ENCODE measurements around the gene MED16. TPM values are rescaled to one million over a fixed set of nuclear protein-coding genes. Genes with fewer than 3 reads are reported as not detected.

The MED16 gene
- total and polyA plus RNA-seq, 2 of the 13 experiments (the other 11 are each of a cell fraction or from before 2014, with no cell fraction given): 13.3 to 14.8 TPM

- no peaks in the 10 kb centered on the region for H3K9me3 ChIP-seq (ENCODE audit: low read length)
- 87% methylated on average over 38 of the region's 38 CpGs for WGBS (ENCODE audit: low lambda C conversion rate)
- no TSS peak for BruUV-seq (replicated peaks)
- no peaks in the 10 kb centered on the region for H3K27me3 ChIP-seq (ENCODE audit: control insufficient read depth in 1 of 2, insufficient read depth in 2 of 2, low read length in 2 of 2)
- DNase-seq (ENCODE audit: low spot score) (no peak), ATAC-seq (no peak), FAIRE-seq (no peak)
- intact Hi-C loops (cut with micrococcal nuclease; ENCODE audit: unreplicated experiment): no loop called here
- H3K4me1 ChIP-seq (ENCODE audit: insufficient read depth, low read length): no peaks in the 10 kb centered on the region
- H3K9ac ChIP-seq (ENCODE audit: insufficient read depth, low read depth, low read length): no peak overlapping the region
- CTCF ChIA-PET (ENCODE audit: low intra/inter-chr PET ratio, low total read pairs): no interaction called here
- TF ChIP-seq ZNF850 (CRISPR knock-in tag; conservative IDR thresholded peaks at IDR 0.05) (no peak), AGO1 (IDR thresholded peaks at IDR 0.05; ENCODE audit: low read depth, low read length, poor library complexity, severe bottlenecking) (peak; percentile 52), AGO2 (optimal IDR thresholded peaks at IDR 0.05; ENCODE audit: low read depth, low read length) (peak; percentile 93), HNF1B (CRISPR knock-in tag; IDR thresholded peaks at IDR 0.05) (no peak)
- no peaks in the 10 kb centered on the region for H4K20me1 ChIP-seq (ENCODE audit: insufficient read depth, low read length)
- no peak overlapping the region for H2AFZ ChIP-seq (ENCODE audit: low read length)
- no peak overlapping the region for H3K4me2 ChIP-seq (ENCODE audit: low read depth, low read length)
- no peaks in the 10 kb centered on the region for H3K79me2 ChIP-seq (ENCODE audit: insufficient read depth, low read length)
- no peak overlapping the region for H3K4me3 ChIP-seq (replicated peaks in 1 of 3; ENCODE audit: insufficient read depth in 1 of 3, low read depth in 2 of 3, low read length in 3 of 3)
- H3K36me3 ChIP-seq (replicated peaks in 1 of 2; ENCODE audit: control insufficient read depth in 1 of 2, insufficient read depth in 2 of 2, low read length in 2 of 2): peaks cover 3 to 12% of the 10 kb centered on the region in 2 experiments; a peak in 2 of 5 replicates
- no peak overlapping the region for H3K27ac ChIP-seq (ENCODE audit: extremely low read length, insufficient read depth, low read length)
- in situ Hi-C loops (cut with HindIII; ENCODE audit: extremely low pct_ligation_motif_present, low pct_unique_long_range_greater_than_20kb): loop anchor here (10.0 kb wide), 1 partner anchor 118 kb away; the partner anchor contains the start of gene WDR18
- POLR2A ChIA-PET: interaction anchor here (1.4 kb wide), 1 partner anchor 26 kb away, joined by 3 read pairs; the partner anchor contains the start of gene MED16
These were observed 26.2 kb downstream of the MED16 start for GRCh38 chr19:866769-867300.

GRCh38 chr19:863315-863620, 29.7 kb downstream of the MED16 start:
- no peaks in the 10 kb centered on the region for H3K27me3 ChIP-seq (ENCODE audit: control insufficient read depth in 1 of 2, insufficient read depth in 2 of 2, low read length in 2 of 2)
- no peaks in the 10 kb centered on the region for H4K20me1 ChIP-seq (ENCODE audit: insufficient read depth, low read length)
- H3K4me3 ChIP-seq (replicated peaks in 1 of 3; ENCODE audit: insufficient read depth in 1 of 3, low read depth in 2 of 3, low read length in 3 of 3): no peak overlapping the region
- intact Hi-C loops (cut with micrococcal nuclease; ENCODE audit: unreplicated experiment): loop anchor here (2.0 kb wide), 1 partner anchor 54 kb away; the partner anchor contains the start of gene KISS1R
- no peak overlapping the region for H2AFZ ChIP-seq (ENCODE audit: low read length)
- DNase-seq (ENCODE audit: low spot score) (no peak), FAIRE-seq (no peak), ATAC-seq (no peak)
- CTCF ChIA-PET (ENCODE audit: low intra/inter-chr PET ratio, low total read pairs): interaction anchor here (1.1 kb wide), 1 partner anchor 54 kb away, joined by 3 read pairs; the partner anchor contains the start of gene KISS1R
- POLR2A ChIA-PET: interaction anchor here (1.0 kb wide), 1 partner anchor 39 kb away, joined by 3 read pairs; no protein-coding TSS in a partner anchor
- H3K79me2 ChIP-seq (ENCODE audit: insufficient read depth, low read length): no peaks in the 10 kb centered on the region
- no peak overlapping the region for H3K27ac ChIP-seq (ENCODE audit: extremely low read length, insufficient read depth, low read length)
- peaks cover 19% of the 10 kb centered on the region for H3K4me1 ChIP-seq (ENCODE audit: insufficient read depth, low read length)
- H3K9me3 ChIP-seq (ENCODE audit: low read length): no peaks in the 10 kb centered on the region
- peak; percentile 76 for TF ChIP-seq ZNF770 (CRISPR knock-in tag; IDR thresholded peaks at IDR 0.05)
- TF ChIP-seq ZNF691 (CRISPR knock-in tag; IDR thresholded peaks at IDR 0.05; ENCODE audit: borderline replicate concordance, low read depth): no peak
- H3K36me3 ChIP-seq (replicated peaks in 1 of 2; ENCODE audit: control insufficient read depth in 1 of 2, insufficient read depth in 2 of 2, low read length in 2 of 2): peaks cover 2 to 8% of the 10 kb centered on the region in 2 experiments; a peak in 2 of 5 replicates
- no TSS peak for BruUV-seq (replicated peaks)
- no peak overlapping the region for H3K9ac ChIP-seq (ENCODE audit: insufficient read depth, low read depth, low read length)
- 97% methylated on average over 7 of the region's 7 CpGs for WGBS (ENCODE audit: low lambda C conversion rate)
- H3K4me2 ChIP-seq (ENCODE audit: low read depth, low read length): no peak overlapping the region
- in situ Hi-C loops (cut with HindIII; ENCODE audit: extremely low pct_ligation_motif_present, low pct_unique_long_range_greater_than_20kb): loop anchor here (5.0 to 10.0 kb wide), 2 partner anchors 54 to 122 kb away; partner anchors contain the start of genes KISS1R and WDR18
